ENCODE measurements around the gene ZNF136.

- TF ChIP-seq EZH2 (IDR thresholded peaks at IDR 0.05; ENCODE audit: low read depth, low read length, severe bottlenecking) (no peak), YY1 (IDR thresholded peaks at IDR 0.05; ENCODE audit: low read depth, low read length) (no peak)
Observed at GRCh38 chr19:12133069-12133468, 29.8 kb upstream of the ZNF136 start.
